ENCODE results near the gene PRRT4. TPM values are rescaled to one million over a fixed set of nuclear protein-coding genes. Genes with fewer than 3 reads are reported as not detected.

PRRT4 gene
- total and polyA plus RNA-seq, 3 donors from 2014 or later: 0.16 to 1.1 (median 1.1) TPM

- Histone ChIP-seq H3K36me3 (ENCODE audit: low read depth, missing control alignments) (no peaks in the 10 kb centered on the region), H3K27me3 (no peaks in the 10 kb centered on the region), H3K27ac (no peak overlapping the region), H3K9me3 (no peaks in the 10 kb centered on the region), H3K4me1 (no peaks in the 10 kb centered on the region), H3K4me3 (peak overlapping the region in 1 of 2 donors; percentile 31)
- peak; percentile 64 for DNase-seq
- intact Hi-C loops (cut with DNase I; ENCODE audit: low total_unique reads): no loop called here
- TF ChIP-seq CTCF (IDR thresholded peaks at IDR 0.05): peak in 2 of 3 experiments; percentile 32 to 44
- no peak for TF ChIP-seq POLR2A (IDR thresholded peaks at IDR 0.05)
- 8 to 12% methylated on average over 2 to 21 of the region's 34 CpGs for WGBS, 2 donors
Observed at GRCh38 chr7:128352153-128352537, 9.3 kb downstream of the PRRT4 start.

- no peak for TF ChIP-seq CTCF (IDR thresholded peaks at IDR 0.05)
- no peak for TF ChIP-seq POLR2A (IDR thresholded peaks at IDR 0.05)
- H3K9me3 ChIP-seq: no peaks in the 10 kb centered on the region
- H3K27me3 ChIP-seq: no peaks in the 10 kb centered on the region
- H3K36me3 ChIP-seq (ENCODE audit: low read depth, missing control alignments): no peaks in the 10 kb centered on the region
- no peak overlapping the region for H3K27ac ChIP-seq
- WGBS, 2 donors: 4 to 8% methylated on average over 5 to 91 of the region's 97 CpGs
- no peaks in the 10 kb centered on the region for H3K4me1 ChIP-seq
- DNase-seq: no peak
- intact Hi-C loops (cut with DNase I; ENCODE audit: low total_unique reads): no loop called here
- H3K4me3 ChIP-seq: peak overlapping the region; percentile 31 to 47
Observed at GRCh38 chr7:128351296-128352152, 10.0 kb downstream of the PRRT4 start.

GRCh38 chr7:128350708-128351295, 10.7 kb downstream of the PRRT4 start:
- Histone ChIP-seq H3K4me1 (no peaks in the 10 kb centered on the region), H3K9me3 (no peaks in the 10 kb centered on the region), H3K27ac (no peak overlapping the region), H3K4me3 (peak overlapping the region; percentile 31 to 47), H3K36me3 (ENCODE audit: low read depth, missing control alignments) (no peaks in the 10 kb centered on the region), H3K27me3 (no peaks in the 10 kb centered on the region)
- 55 to 62% methylated on average over 7 to 25 of the region's 35 CpGs for WGBS, 2 donors
- intact Hi-C loops (cut with DNase I; ENCODE audit: low total_unique reads): no loop called here
- TF ChIP-seq CTCF (IDR thresholded peaks at IDR 0.05) (no peak), POLR2A (IDR thresholded peaks at IDR 0.05) (no peak)
- DNase-seq: no peak

GRCh38 chr7:128349466-128349825, 12.0 kb downstream of the PRRT4 start:
- Histone ChIP-seq H3K9me3 (no peaks in the 10 kb centered on the region), H3K4me3 (no peak overlapping the region), H3K27me3 (no peaks in the 10 kb centered on the region), H3K4me1 (no peaks in the 10 kb centered on the region), H3K36me3 (ENCODE audit: low read depth, missing control alignments) (no peaks in the 10 kb centered on the region), H3K27ac (no peak overlapping the region)
- WGBS, 2 donors: 49 to 50% methylated on average over 4 of the region's 4 CpGs
- intact Hi-C loops (cut with DNase I; ENCODE audit: low total_unique reads): no loop called here
- no peak for DNase-seq
- TF ChIP-seq POLR2A (IDR thresholded peaks at IDR 0.05) (no peak), CTCF (IDR thresholded peaks at IDR 0.05) (no peak)

Data from testis (tissue), 3 donors.